ENCODE measurements around the gene XCL1.

DNA sequence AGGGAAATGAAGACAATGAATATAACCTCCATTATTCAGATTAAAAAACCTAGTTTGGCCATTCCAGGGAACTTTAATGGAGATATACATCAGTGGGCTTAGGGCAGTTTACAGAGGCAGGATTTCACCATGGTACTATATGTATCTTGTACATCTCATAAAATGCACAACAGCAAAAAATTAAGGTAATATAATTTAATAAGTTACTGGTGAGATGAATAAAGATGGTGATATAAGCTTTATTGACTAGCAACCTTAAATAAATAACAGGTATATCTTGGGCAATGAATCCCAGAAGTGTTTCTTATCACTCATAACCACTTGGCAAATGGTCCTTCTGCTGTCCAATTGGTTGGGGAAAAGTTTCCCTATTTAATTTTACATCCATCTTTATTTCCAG is 29.0 kb downstream of the XCL1 start:
- TF ChIP-seq, protein P1, sequence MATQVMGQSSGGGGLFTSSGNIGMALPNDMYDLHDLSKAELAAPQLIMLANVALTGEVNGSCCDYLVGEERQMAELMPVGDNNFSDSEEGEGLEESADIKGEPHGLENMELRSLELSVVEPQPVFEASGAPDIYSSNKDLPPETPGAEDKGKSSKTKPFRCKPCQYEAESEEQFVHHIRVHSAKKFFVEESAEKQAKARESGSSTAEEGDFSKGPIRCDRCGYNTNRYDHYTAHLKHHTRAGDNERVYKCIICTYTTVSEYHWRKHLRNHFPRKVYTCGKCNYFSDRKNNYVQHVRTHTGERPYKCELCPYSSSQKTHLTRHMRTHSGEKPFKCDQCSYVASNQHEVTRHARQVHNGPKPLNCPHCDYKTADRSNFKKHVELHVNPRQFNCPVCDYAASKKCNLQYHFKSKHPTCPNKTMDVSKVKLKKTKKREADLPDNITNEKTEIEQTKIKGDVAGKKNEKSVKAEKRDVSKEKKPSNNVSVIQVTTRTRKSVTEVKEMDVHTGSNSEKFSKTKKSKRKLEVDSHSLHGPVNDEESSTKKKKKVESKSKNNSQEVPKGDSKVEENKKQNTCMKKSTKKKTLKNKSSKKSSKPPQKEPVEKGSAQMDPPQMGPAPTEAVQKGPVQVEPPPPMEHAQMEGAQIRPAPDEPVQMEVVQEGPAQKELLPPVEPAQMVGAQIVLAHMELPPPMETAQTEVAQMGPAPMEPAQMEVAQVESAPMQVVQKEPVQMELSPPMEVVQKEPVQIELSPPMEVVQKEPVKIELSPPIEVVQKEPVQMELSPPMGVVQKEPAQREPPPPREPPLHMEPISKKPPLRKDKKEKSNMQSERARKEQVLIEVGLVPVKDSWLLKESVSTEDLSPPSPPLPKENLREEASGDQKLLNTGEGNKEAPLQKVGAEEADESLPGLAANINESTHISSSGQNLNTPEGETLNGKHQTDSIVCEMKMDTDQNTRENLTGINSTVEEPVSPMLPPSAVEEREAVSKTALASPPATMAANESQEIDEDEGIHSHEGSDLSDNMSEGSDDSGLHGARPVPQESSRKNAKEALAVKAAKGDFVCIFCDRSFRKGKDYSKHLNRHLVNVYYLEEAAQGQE (IDR thresholded peaks at IDR 0.05; ENCODE audit: low read depth) = no peak
- no peak for TF ChIP-seq TEAD4 (IDR thresholded peaks at IDR 0.05)

Data from Ishikawa (cell line).